Karpas-422 (cell line): ENCODE results near the gene CDC42SE1. TPM values are rescaled to one million over a fixed set of nuclear protein-coding genes. Genes with fewer than 3 reads are reported as not detected.
A peak's percentile ranks its signal among the peaks of the same experiment; 100 is the strongest.

ENCODE experiments used
- DNase-seq: peaks from one replicate; pipeline ENCODE4 v3.0.0-alpha.2; 2015
- H2AFZ ChIP-seq: fragments of 200-600 bp; sonication (generic); 2 replicates; pipeline ENCODE4 v1.6.1; 2014; ENCODE audit warnings: antibody characterized with exemption, low read length, mixed read lengths
- H3K27ac ChIP-seq: fragments of 200-600 bp; sonication (generic); 2 replicates; pipeline ENCODE4 v1.5.1; 2014; ENCODE audit warnings: mild to moderate bottlenecking, low read length, moderate library complexity
- H3K27me3 ChIP-seq: fragments of 200-600 bp; sonication (generic); 2 replicates; pipeline ENCODE4 v1.6.1; 2014; ENCODE audit warnings: low read length, mixed read lengths
- H3K36me3 ChIP-seq: fragments of 200-600 bp; sonication (generic); 2 replicates; pipeline ENCODE4 v1.6.1; 2014; ENCODE audit warnings: low read length, mixed read lengths; ENCODE audit not compliant: insufficient read depth
- H3K4me1 ChIP-seq: fragments of 200-600 bp; sonication (generic); 2 replicates; pipeline ENCODE4 v1.6.1; 2014; ENCODE audit warnings: mild to moderate bottlenecking, low read length, mixed read lengths
- H3K4me2 ChIP-seq: fragments of 200-600 bp; sonication (generic); 2 replicates; pipeline ENCODE4 v1.6.1; 2014; ENCODE audit warnings: low read length, low read depth, mild to moderate bottlenecking; ENCODE audit not compliant: poor library complexity, severe bottlenecking
- H3K4me3 ChIP-seq: fragments of 200-600 bp; sonication (generic); 2 replicates; pipeline ENCODE4 v1.5.1; 2014; ENCODE audit warnings: mild to moderate bottlenecking, antibody characterized with exemption, low read length, mixed read lengths
- H3K79me2 ChIP-seq: fragments of 200-600 bp; sonication (generic); 2 replicates; pipeline ENCODE4 v1.6.1; 2014; ENCODE audit warnings: mild to moderate bottlenecking, low read length, mixed read lengths
- H3K9ac ChIP-seq: fragments of 200-600 bp; sonication (generic); 2 replicates; pipeline ENCODE4 v1.6.0; 2014; ENCODE audit warnings: low read length
- H3K9me2 ChIP-seq: fragments of 200-600 bp; sonication (generic), shearing (Covaris generic); replicated peaks from 2 replicates; pipeline ENCODE4 v1.6.0; 2014; ENCODE audit warnings: mild to moderate bottlenecking, low read length, moderate library complexity; ENCODE audit not compliant: insufficient read depth
- H3K9me3 ChIP-seq: fragments of 300-700, 200-600 bp; sonication (generic); 2 replicates; pipeline ENCODE4 v1.6.1; 2014; ENCODE audit warnings: low read length, mixed read lengths
- H4K20me1 ChIP-seq: fragments of 200-600 bp; sonication (generic); 2 replicates; pipeline ENCODE4 v1.6.1; 2014; ENCODE audit warnings: mild to moderate bottlenecking, antibody characterized with exemption, low read length, low read depth; ENCODE audit not compliant: insufficient read depth
- total RNA-seq: library from RNA; depleted of rRNA; stranded (reverse); fragments of >200 nt; shearing (Covaris generic); gene quantifications from 2 replicates; pipeline ENCODE4 v1.2.3, GENCODE V29; 2014; ENCODE audit warnings: low replicate concordance

CDC42SE1 gene
- total RNA-seq, 1 experiment from 2014 or later, result 100 TPM

DNA sequence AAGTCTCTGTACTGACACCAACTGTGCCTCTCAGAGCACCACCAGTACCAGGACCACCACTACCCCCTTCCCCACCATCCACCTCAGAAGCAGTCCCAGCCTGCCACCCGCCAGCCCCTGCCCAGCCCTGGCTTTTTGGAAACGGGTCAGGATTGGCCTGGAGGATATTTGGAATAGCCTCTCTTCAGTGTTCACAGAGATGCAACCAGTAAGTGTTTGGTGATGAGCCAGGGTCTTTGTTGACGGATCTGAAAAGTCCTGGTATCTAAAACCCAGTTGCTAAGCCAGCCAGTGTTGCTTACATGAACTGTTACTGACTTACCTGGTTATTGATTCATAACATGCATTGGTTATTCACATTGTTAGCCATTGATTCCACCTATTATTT, 10.8 kb downstream of the CDC42SE1 start:
- Histone ChIP-seq H3K27me3 (no peaks in the 10 kb centered on the region), H2AFZ (no peak overlapping the region), H3K9ac (peak overlapping the region; percentile 93), H4K20me1 (no peaks in the 10 kb centered on the region), H3K79me2 (peaks cover 5% of the 10 kb centered on the region; the same call in 1 of the 2 replicates), H3K9me2 (no peaks in the 10 kb centered on the region), H3K4me3 (peak overlapping the region; percentile 88), H3K36me3 (peaks cover 12% of the 10 kb centered on the region), H3K27ac (peak overlapping the region; percentile 74), H3K4me1 (peaks cover 14% of the 10 kb centered on the region), H3K9me3 (no peaks in the 10 kb centered on the region), H3K4me2 (peak overlapping the region; percentile 95)
- no peak for DNase-seq

- peak; percentile 91 for DNase-seq
- no peaks in the 10 kb centered on the region for H4K20me1 ChIP-seq
- H3K9me2 ChIP-seq, result no peaks in the 10 kb centered on the region
- peak overlapping the region; percentile 93 for H3K9ac ChIP-seq
- H3K4me2 ChIP-seq, result peak overlapping the region; percentile 95
- H3K4me1 ChIP-seq, result peaks cover 14% of the 10 kb centered on the region
- H3K79me2 ChIP-seq, result peaks cover 5% of the 10 kb centered on the region; the same call in 1 of the 2 replicates
- H3K4me3 ChIP-seq, result peak overlapping the region; percentile 88
- peak overlapping the region; percentile 74 for H3K27ac ChIP-seq
- H3K27me3 ChIP-seq, result no peaks in the 10 kb centered on the region
- H2AFZ ChIP-seq, result peak overlapping the region; percentile 69
- peaks cover 12% of the 10 kb centered on the region for H3K36me3 ChIP-seq
- H3K9me3 ChIP-seq, result no peaks in the 10 kb centered on the region
Measured at GRCh38 chr1:151047925-151048644, 11.3 kb downstream of the CDC42SE1 start.

DNA sequence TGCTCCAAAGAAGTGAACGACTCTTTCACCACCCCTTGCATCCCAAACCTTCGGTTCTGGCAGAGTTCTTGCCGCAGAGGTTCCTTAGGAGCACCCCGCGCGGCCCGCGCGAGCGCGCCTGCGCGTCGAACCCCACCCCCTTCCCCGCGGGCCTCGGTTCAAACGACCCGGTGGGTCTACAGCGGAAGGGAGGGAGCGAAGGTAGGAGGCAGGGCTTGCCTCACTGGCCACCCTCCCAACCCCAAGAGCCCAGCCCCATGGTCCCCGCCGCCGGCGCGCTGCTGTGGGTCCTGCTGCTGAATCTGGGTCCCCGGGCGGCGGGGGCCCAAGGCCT, 11.9 kb downstream of the CDC42SE1 start, which contains the start of gene C1orf56:
Gene C1orf56 (plus strand): TSS at position 161 of the 334 bp plus-strand sequence. CDS start 97 bp downstream, at position 258.
- Histone ChIP-seq H3K9me2 (no peaks in the 10 kb centered on the region), H4K20me1 (no peaks in the 10 kb centered on the region), H3K36me3 (peaks cover 12% of the 10 kb centered on the region), H3K27me3 (no peaks in the 10 kb centered on the region), H3K27ac (peak within 1 kb of the TSS; percentile 74), H3K79me2 (peaks cover 5% of the 10 kb centered on the region; the same call in 1 of the 2 replicates), H3K4me3 (peak within 1 kb of the TSS; percentile 88), H3K4me2 (peak within 1 kb of the TSS; percentile 95), H3K9ac (peak within 1 kb of the TSS; percentile 93), H3K9me3 (no peaks in the 10 kb centered on the region), H2AFZ (peak within 1 kb of the TSS; percentile 69), H3K4me1 (peaks cover 14% of the 10 kb centered on the region)
- DNase-seq, result peak; percentile 90

GRCh38 chr1:151043163-151043562, 16.3 kb downstream of the CDC42SE1 start:
- Histone ChIP-seq H3K27me3 (no peaks in the 10 kb centered on the region), H3K9me2 (no peaks in the 10 kb centered on the region), H4K20me1 (no peaks in the 10 kb centered on the region), H3K36me3 (0 out of 2 replicates have a peak, but pooled peaks cover 3% of the 10 kb centered on the region), H3K4me3 (no peak overlapping the region), H3K4me1 (peaks cover 6% of the 10 kb centered on the region), H3K9ac (no peak overlapping the region), H2AFZ (no peak overlapping the region), H3K27ac (no peak overlapping the region), H3K9me3 (no peaks in the 10 kb centered on the region), H3K79me2 (peaks cover 4% of the 10 kb centered on the region; the same call in 1 of the 2 replicates), H3K4me2 (no peak overlapping the region)
- DNase-seq, result no peak

GRCh38 chr1:151039521-151039920, 19.9 kb downstream of the CDC42SE1 start:
- Histone ChIP-seq H4K20me1 (no peaks in the 10 kb centered on the region), H3K9me3 (no peaks in the 10 kb centered on the region), H3K36me3 (0 out of 2 replicates have a peak, but pooled peaks cover 3% of the 10 kb centered on the region), H3K27me3 (no peaks in the 10 kb centered on the region), H2AFZ (no peak overlapping the region), H3K27ac (no peak overlapping the region), H3K79me2 (no peaks in the 10 kb centered on the region), H3K4me2 (no peak overlapping the region), H3K4me3 (no peak overlapping the region), H3K9ac (no peak overlapping the region), H3K9me2 (no peaks in the 10 kb centered on the region), H3K4me1 (no peaks in the 10 kb centered on the region)
- DNase-seq, result no peak

DNA sequence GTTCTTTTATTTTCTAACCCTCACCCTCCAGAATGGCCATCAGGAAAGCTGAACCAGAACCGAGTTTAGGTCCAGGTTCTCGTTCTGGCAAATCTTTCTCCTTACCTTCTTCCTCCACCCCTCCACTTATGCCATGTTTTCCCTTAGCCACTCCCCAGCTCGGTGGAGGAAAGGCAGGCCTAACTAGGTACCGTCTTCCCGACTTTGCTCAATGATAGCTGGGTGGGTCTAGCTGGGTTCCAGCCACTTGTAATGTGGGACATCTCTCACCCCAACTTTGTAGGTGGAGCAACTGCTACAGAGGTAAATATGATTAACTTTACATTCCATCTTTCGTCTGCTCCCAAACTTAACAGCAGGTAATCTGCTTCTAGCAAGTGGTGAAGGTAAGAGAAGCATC, 22.4 kb downstream of the CDC42SE1 start:
- DNase-seq, result no peak
- no peaks in the 10 kb centered on the region for H3K27me3 ChIP-seq
- no peak overlapping the region for H2AFZ ChIP-seq
- H4K20me1 ChIP-seq, result no peaks in the 10 kb centered on the region
- H3K4me1 ChIP-seq, result no peaks in the 10 kb centered on the region
- no peak overlapping the region for H3K4me3 ChIP-seq
- H3K79me2 ChIP-seq, result no peaks in the 10 kb centered on the region
- H3K4me2 ChIP-seq, result no peak overlapping the region
- H3K9me3 ChIP-seq, result no peaks in the 10 kb centered on the region
- H3K9me2 ChIP-seq, result no peaks in the 10 kb centered on the region
- H3K36me3 ChIP-seq, result 0 out of 2 replicates have a peak, but pooled peaks cover 3% of the 10 kb centered on the region
- no peak overlapping the region for H3K9ac ChIP-seq
- no peak overlapping the region for H3K27ac ChIP-seq

GRCh38 chr1:151036356-151036755, 23.1 kb downstream of the CDC42SE1 start, which contains the start of gene BNIPL:
TSS of gene BNIPL (plus strand) at chr1:151036586. CDS start at chr1:151036726, 140 bp downstream.
- Histone ChIP-seq H3K27ac (no peak within 1 kb of the TSS), H3K27me3 (no peaks in the 10 kb centered on the region), H2AFZ (no peak within 1 kb of the TSS), H3K36me3 (peaks cover 6% of the 10 kb centered on the region), H3K4me1 (no peaks in the 10 kb centered on the region), H3K4me3 (no peak within 1 kb of the TSS), H3K9me3 (no peaks in the 10 kb centered on the region), H3K79me2 (no peaks in the 10 kb centered on the region), H3K4me2 (no peak within 1 kb of the TSS), H4K20me1 (no peaks in the 10 kb centered on the region), H3K9me2 (no peaks in the 10 kb centered on the region), H3K9ac (no peak within 1 kb of the TSS)
- DNase-seq, result no peak

- no peak overlapping the region for H2AFZ ChIP-seq
- H3K9me3 ChIP-seq, result no peaks in the 10 kb centered on the region
- H3K4me2 ChIP-seq, result no peak overlapping the region
- no peak overlapping the region for H3K4me3 ChIP-seq
- H4K20me1 ChIP-seq, result no peaks in the 10 kb centered on the region
- no peaks in the 10 kb centered on the region for H3K79me2 ChIP-seq
- H3K36me3 ChIP-seq, result peaks cover 8% of the 10 kb centered on the region
- DNase-seq, result no peak
- H3K4me1 ChIP-seq, result no peaks in the 10 kb centered on the region
- H3K9me2 ChIP-seq, result no peaks in the 10 kb centered on the region
- no peaks in the 10 kb centered on the region for H3K27me3 ChIP-seq
- no peak overlapping the region for H3K9ac ChIP-seq
- H3K27ac ChIP-seq, result no peak overlapping the region
Measured at GRCh38 chr1:151035167-151035566, 24.3 kb downstream of the CDC42SE1 start.
